Measurements from ENCODE around the gene SPRR2B. TPM values are rescaled to one million over a fixed set of nuclear protein-coding genes. Genes with fewer than 3 reads are reported as not detected.

Gene SPRR2B
- polyA plus RNA-seq, 3 donors: not detected

GRCh38 chr1:153058826-153059784 is 12.3 kb downstream of the SPRR2B start:
- Histone ChIP-seq H3K79me2 (ENCODE audit: insufficient read depth, low read length) (no peaks in the 10 kb centered on the region), H2AFZ (ENCODE audit: insufficient read depth, low read depth, low read length, poor library complexity, severe bottlenecking) (no peak overlapping the region), H3K4me1 (ENCODE audit: control insufficient read depth in 1 of 2, insufficient read depth in 2 of 2, low read length in 2 of 2) (no peaks in the 10 kb centered on the region), H3K4me2 (replicated peaks; ENCODE audit: extremely low read depth, low read length, poor library complexity, severe bottlenecking) (no peak overlapping the region), H3K9me3 (replicated peaks in 1 of 2; ENCODE audit: control insufficient read depth in 1 of 2, insufficient read depth in 1 of 2, low read length in 2 of 2) (no peaks in the 10 kb centered on the region), H4K20me1 (ENCODE audit: insufficient read depth, low read length) (no peaks in the 10 kb centered on the region), H3K27ac (ENCODE audit: low read depth in 1 of 2, low read length in 2 of 2) (no peak overlapping the region), H3K9ac (ENCODE audit: insufficient read depth, low read length, poor library complexity, severe bottlenecking) (no peak overlapping the region), H3K36me3 (replicated peaks in 1 of 2; ENCODE audit: control insufficient read depth in 1 of 2, insufficient read depth in 2 of 2, low read length in 2 of 2) (no peaks in the 10 kb centered on the region), H3K27me3 (ENCODE audit: control insufficient read depth in 2 of 2, insufficient read depth in 2 of 2, low read length in 2 of 2) (peaks cover 0 to 2% of the 10 kb centered on the region in 2 donors), H3K4me3 (replicated peaks in 1 of 3; ENCODE audit: low read depth in 2 of 3, low read length in 3 of 3) (no peak overlapping the region)
- peak overlapping the region in 1 of 2 donors; percentile 17 for H3K4me3 Mint-ChIP-seq
- WGBS (ENCODE audit: insufficient coverage): 45% methylated on average over 6 of the region's 6 CpGs
- H3K27me3 Mint-ChIP-seq (ENCODE audit: low read depth in 3 of 3): peaks cover 5 to 29% (median 5%) of the 10 kb centered on the region in 3 donors
- H3K4me1 Mint-ChIP-seq: no peaks in the 10 kb centered on the region
- TF ChIP-seq CTCF (IDR thresholded peaks at IDR 0.05): no peak
- intact Hi-C loops (cut with micrococcal nuclease): no loop called here
- no peaks in the 10 kb centered on the region for H3K9me3 Mint-ChIP-seq
- no peak for DNase-seq
- no peaks in the 10 kb centered on the region for H3K36me3 Mint-ChIP-seq
- H3K27ac Mint-ChIP-seq: no peak overlapping the region

- no peak overlapping the region for H2AFZ ChIP-seq (ENCODE audit: insufficient read depth, low read depth, low read length, poor library complexity, severe bottlenecking)
- H3K9me3 ChIP-seq (replicated peaks in 1 of 2; ENCODE audit: control insufficient read depth in 1 of 2, insufficient read depth in 1 of 2, low read length in 2 of 2): no peaks in the 10 kb centered on the region
- no peak overlapping the region for H3K27ac ChIP-seq (ENCODE audit: low read depth in 1 of 2, low read length in 2 of 2)
- no peak for TF ChIP-seq CTCF (IDR thresholded peaks at IDR 0.05)
- H3K27ac Mint-ChIP-seq: no peak overlapping the region
- no peak overlapping the region for H3K4me2 ChIP-seq (replicated peaks; ENCODE audit: extremely low read depth, low read length, poor library complexity, severe bottlenecking)
- no peaks in the 10 kb centered on the region for H3K36me3 ChIP-seq (replicated peaks in 1 of 2; ENCODE audit: control insufficient read depth in 1 of 2, insufficient read depth in 2 of 2, low read length in 2 of 2)
- H3K4me1 ChIP-seq (ENCODE audit: control insufficient read depth in 1 of 2, insufficient read depth in 2 of 2, low read length in 2 of 2): no peaks in the 10 kb centered on the region
- WGBS (ENCODE audit: insufficient coverage): no CpG with 5 or more reads among the region's 2 CpGs
- no peak for DNase-seq
- peaks cover 5 to 26% (median 5%) of the 10 kb centered on the region in 3 donors for H3K27me3 Mint-ChIP-seq (ENCODE audit: low read depth in 3 of 3)
- H3K79me2 ChIP-seq (ENCODE audit: insufficient read depth, low read length): no peaks in the 10 kb centered on the region
- H3K4me3 ChIP-seq (replicated peaks in 1 of 3; ENCODE audit: low read depth in 2 of 3, low read length in 3 of 3): no peak overlapping the region
- intact Hi-C loops (cut with micrococcal nuclease): no loop called here
- no peaks in the 10 kb centered on the region for H4K20me1 ChIP-seq (ENCODE audit: insufficient read depth, low read length)
- H3K4me1 Mint-ChIP-seq: no peaks in the 10 kb centered on the region
- H3K4me3 Mint-ChIP-seq: no peak overlapping the region
- H3K36me3 Mint-ChIP-seq: no peaks in the 10 kb centered on the region
- H3K27me3 ChIP-seq (ENCODE audit: control insufficient read depth in 2 of 2, insufficient read depth in 2 of 2, low read length in 2 of 2): peaks cover 0 to 2% of the 10 kb centered on the region in 2 donors
- H3K9ac ChIP-seq (ENCODE audit: insufficient read depth, low read length, poor library complexity, severe bottlenecking): no peak overlapping the region
- H3K9me3 Mint-ChIP-seq: peaks cover 0 to 2% (median 0%) of the 10 kb centered on the region in 7 donors
Measured at GRCh38 chr1:153058154-153058553, 13.3 kb downstream of the SPRR2B start.
